H1 (cell line): ENCODE data around the gene ARHGEF28. TPM values are rescaled to one million over a fixed set of nuclear protein-coding genes. Genes with fewer than 3 reads are reported as not detected.

Experiments used
- CTCF ChIA-PET: fragments of 300-600 bp; sonication (Branson Sonifier 250); formaldehyde crosslinking; loops from one replicate; lab custom pipeline; 2021; ENCODE audit not compliant: partially characterized antibody; lab: Charles Lee
- POLR2A ChIA-PET: fragments of 300-600 bp; sonication (Branson Sonifier 250); formaldehyde crosslinking; loops from one replicate; lab custom pipeline; 2021; ENCODE audit warnings: inconsistent platforms; ENCODE audit not compliant: partially characterized antibody; lab: Charles Lee
- DNase-seq, 2 experiments: peaks; one replicate each; pipeline versions ENCODE4 v3.0.0 to v3.0.0-alpha.2; 2010 to 2022; ENCODE audit warnings: low spot score in 2 of 2, low read depth in 1 of 2, mixed read lengths in 1 of 2
- FAIRE-seq: peaks from 2 replicates; lab custom pipeline; 2011; peaks lifted over from hg19 to GRCh38; lab: Jason Lieb, UNC
- H2AFZ ChIP-seq: 2 replicates; pipeline ENCODE4 v1.8.1; 2012; ENCODE audit warnings: low read length, inconsistent platforms
- H2AK5ac ChIP-seq: 2 replicates; pipeline ENCODE4 v1.6.1; 2013; ENCODE audit warnings: low read depth, low read length
- H2BK120ac ChIP-seq: replicated peaks from 2 replicates; pipeline ENCODE3; 2013; ENCODE audit warnings: low read depth, low read length, inconsistent platforms
- H2BK12ac ChIP-seq: 2 replicates; pipeline ENCODE4 v1.6.1; 2013; ENCODE audit warnings: low read depth, low read length
- H2BK15ac ChIP-seq: 2 replicates; pipeline ENCODE4 v1.6.1; 2013; ENCODE audit warnings: low read length
- H2BK20ac ChIP-seq: 2 replicates; pipeline ENCODE4 v1.6.1; 2013; ENCODE audit warnings: low read length
- H2BK5ac ChIP-seq: 2 replicates; pipeline ENCODE4 v1.6.1; 2013; ENCODE audit warnings: low read depth, low read length
- H3K14ac ChIP-seq: 2 replicates; pipeline ENCODE4 v1.6.1; 2013; ENCODE audit warnings: inconsistent platforms; ENCODE audit not compliant: insufficient read length
- H3K18ac ChIP-seq: 2 replicates; pipeline ENCODE4 v1.6.1; 2013; ENCODE audit warnings: low read length; ENCODE audit errors: extremely low read depth
- H3K23ac ChIP-seq: 2 replicates; pipeline ENCODE4 v1.6.1; 2013; ENCODE audit warnings: inconsistent platforms; ENCODE audit not compliant: insufficient read length
- H3K23me2 ChIP-seq: 2 replicates; pipeline ENCODE4 v1.6.1; 2013; ENCODE audit warnings: low read depth, low read length
- H3K27ac ChIP-seq: 2 replicates; pipeline ENCODE4 v1.6.1; 2011; ENCODE audit warnings: low read depth, low read length, inconsistent platforms
- H3K27me3 ChIP-seq, 4 experiments: replicated peaks in 1 of 4; 1 replicate in 1 of 4; 2 replicates in 3 of 4; pipeline versions ENCODE4 v1.6.1 to v1.8.1; 2011 to 2013; ENCODE audit warnings: low read length in 3 of 4, mild to moderate bottlenecking in 3 of 4, inconsistent platforms in 2 of 4, mixed read lengths in 2 of 4, moderate library complexity in 1 of 4; ENCODE audit not compliant: control insufficient read depth in 3 of 4, insufficient read depth in 3 of 4; ENCODE audit errors: extremely low read depth in 1 of 4
- H3K36me3 ChIP-seq, 4 experiments: 2 replicates each; pipeline versions ENCODE4 v1.6.1 to v1.8.1; 2011 to 2013; ENCODE audit warnings: mild to moderate bottlenecking in 4 of 4, low read length in 3 of 4, moderate library complexity in 2 of 4, control low read depth in 1 of 4, inconsistent platforms in 1 of 4; ENCODE audit not compliant: insufficient read depth in 4 of 4, control insufficient read depth in 2 of 4
- H3K4ac ChIP-seq: replicated peaks from 2 replicates; pipeline ENCODE3; 2013; ENCODE audit warnings: low read length, low read depth, mixed read lengths, inconsistent platforms; ENCODE audit not compliant: insufficient read length
- H3K4me1 ChIP-seq, 4 experiments: replicated peaks in 1 of 4; 1 replicate in 1 of 4; 2 replicates in 3 of 4; pipeline versions ENCODE4 v1.6.1 to v1.8.1; 2011 to 2013; ENCODE audit warnings: low read length in 3 of 4, inconsistent platforms in 2 of 4, mixed read lengths in 1 of 4; ENCODE audit not compliant: insufficient read depth in 4 of 4, control insufficient read depth in 3 of 4
- H3K4me2 ChIP-seq, 2 experiments: 2 replicates each; pipeline versions ENCODE4 v1.6.1 to v1.8.1; 2011 to 2013; ENCODE audit warnings: low read depth in 2 of 2, low read length in 2 of 2, control low read depth in 1 of 2, inconsistent platforms in 1 of 2, mild to moderate bottlenecking in 1 of 2; ENCODE audit not compliant: insufficient read depth in 1 of 2
- H3K4me3 ChIP-seq, 4 experiments: fragments of 200-600, 300-600 bp in 1 of 4; sonication (generic), shearing (Covaris generic), sonication (Bioruptor Twin) in 1 of 4; 2 replicates each; pipeline versions ENCODE4 v1.5.1 to v1.8.1; 2011 to 2016; ENCODE audit warnings: low read length in 4 of 4, low read depth in 3 of 4, control low read depth in 2 of 4, inconsistent platforms in 2 of 4, mild to moderate bottlenecking in 2 of 4, mixed read lengths in 1 of 4, moderate library complexity in 1 of 4; ENCODE audit not compliant: insufficient read depth in 2 of 4; ENCODE audit errors: extremely low read depth in 1 of 4
- H3K56ac ChIP-seq: replicated peaks from 2 replicates; pipeline ENCODE3; 2013; ENCODE audit warnings: low read depth, mild to moderate bottlenecking, mixed read lengths, low read length, inconsistent platforms; ENCODE audit not compliant: insufficient read length
- H3K79me1 ChIP-seq: 2 replicates; pipeline ENCODE4 v1.6.1; 2013; ENCODE audit warnings: low read depth, low read length, control low read depth
- H3K79me2 ChIP-seq, 2 experiments: 2 replicates each; pipeline versions ENCODE4 v1.6.1 to v1.8.1; 2012 to 2013; ENCODE audit warnings: low read length in 2 of 2, mild to moderate bottlenecking in 2 of 2, inconsistent platforms in 1 of 2; ENCODE audit not compliant: insufficient read depth in 2 of 2, control insufficient read depth in 1 of 2
- H3K9ac ChIP-seq, 4 experiments: replicated peaks in 1 of 4; 1 replicate in 1 of 4; 2 replicates in 3 of 4; pipeline versions ENCODE4 v1.6.1 to v1.8.1; 2011 to 2013; ENCODE audit warnings: low read depth in 3 of 4, low read length in 3 of 4, control low read depth in 2 of 4, mild to moderate bottlenecking in 2 of 4, moderate library complexity in 2 of 4, inconsistent platforms in 1 of 4; ENCODE audit errors: extremely low read depth in 1 of 4
- H3K9me3 ChIP-seq, 2 experiments: 2 replicates each; pipeline versions ENCODE4 v1.6.1 to v1.8.1; 2012 to 2013; ENCODE audit warnings: mild to moderate bottlenecking in 2 of 2, moderate library complexity in 2 of 2, control low read depth in 1 of 2, inconsistent platforms in 1 of 2, low read depth in 1 of 2, low read length in 1 of 2, mixed read lengths in 1 of 2; ENCODE audit not compliant: insufficient read depth in 2 of 2
- H4K20me1 ChIP-seq, 2 experiments: replicated peaks in 1 of 2; 2 replicates each; pipeline versions ENCODE3 to v1.8.1; 2011 to 2013; ENCODE audit warnings: inconsistent platforms in 2 of 2, low read length in 2 of 2, mild to moderate bottlenecking in 1 of 2; ENCODE audit not compliant: insufficient read depth in 2 of 2, control insufficient read depth in 1 of 2
- H4K5ac ChIP-seq: 2 replicates; pipeline ENCODE4 v1.6.1; 2013; ENCODE audit warnings: low read length, low read depth, mixed read lengths, inconsistent platforms; ENCODE audit not compliant: insufficient read length
- H4K8ac ChIP-seq: 2 replicates; pipeline ENCODE4 v1.8.0; 2013; ENCODE audit warnings: mild to moderate bottlenecking, moderate library complexity, low read length, inconsistent platforms; ENCODE audit not compliant: insufficient read depth; ENCODE audit errors: extremely low read depth
- H4K91ac ChIP-seq: replicated peaks from 2 replicates; pipeline ENCODE3; 2013; ENCODE audit warnings: low read length, mixed read lengths, inconsistent platforms; ENCODE audit not compliant: insufficient read length
- E2F6 ChIP-seq: IDR thresholded peaks from 2 replicates; pipeline ENCODE4 v1.6.1; 2012; ENCODE audit warnings: inconsistent platforms
- PHF8 ChIP-seq: fragments of 200-600 bp; sonication (generic); conservative IDR thresholded peaks from 2 replicates; pipeline ENCODE4 v1.7.1; 2012; ENCODE audit warnings: low read depth, mild to moderate bottlenecking, inconsistent platforms, low read length, moderate library complexity
- SIRT6 ChIP-seq: IDR thresholded peaks from one replicate; pipeline ENCODE4 v1.7.1; 2012; ENCODE audit warnings: low read length, inconsistent platforms
- SIX5 ChIP-seq: IDR thresholded peaks from 2 replicates; pipeline ENCODE4 v1.6.1; 2011; ENCODE audit warnings: mild to moderate bottlenecking, low read depth, low read length
- SRF ChIP-seq: IDR thresholded peaks from 2 replicates; pipeline ENCODE4 v1.6.1; 2011; ENCODE audit warnings: mild to moderate bottlenecking, low read depth, low read length, moderate library complexity
- TBP ChIP-seq: IDR thresholded peaks from 2 replicates; pipeline ENCODE4 v1.6.1; 2011; ENCODE audit warnings: low read depth, low read length, improper control_type of control experiment
- WGBS, 2 experiments: shearing (Covaris generic) in 1 of 2; methylation state at CpG; one replicate each; pipeline versions ENCODE4 v1.1.6 to v1.1.7; 2013 to 2015; ENCODE audit warnings: low lambda C conversion rate in 2 of 2, mixed read lengths in 2 of 2, inconsistent platforms in 1 of 2, low coverage in 1 of 2, missing lambda C conversion rate in 1 of 2; ENCODE audit not compliant: insufficient replicate concordance in 2 of 2, insufficient coverage in 1 of 2, insufficient read length in 1 of 2; ENCODE audit errors: extremely low coverage in 1 of 2, missing lambda C conversion rate in 1 of 2; 5-methylcytosine and 5-hydroxymethylcytosine counted together
- polyA plus RNA-seq, 7 experiments: library from polyadenylated mRNA; depleted of rRNA in 3 of 7; stranded (reverse) in 5 of 7; unstranded in 2 of 7; fragments of >200 nt in 5 of 7; fragments of 200-250 nt in 2 of 7; gene quantifications; 1 replicate in 5 of 7; 2 replicates in 1 of 7; 4 replicates in 1 of 7; pipeline versions ENCODE4 v1.2.1 to v1.2.3, GENCODE V29; 2011 to 2013; ENCODE audit warnings: missing spikeins in 2 of 7, mixed read lengths in 2 of 7
- total RNA-seq: library from RNA; stranded (reverse); fragmentation: NEBNext Ultra II Directional; extraction: Animal tissue kit (Norgen Biotek cat#: 25700); gene quantifications from 2 replicates; pipeline ENCODE4 v1.2.1, GENCODE V29; 2021
- TF ChIP-seq, protein P1 (sequence below): IDR thresholded peaks from 2 replicates; pipeline ENCODE4 v1.6.1; 2012; ENCODE audit warnings: inconsistent platforms

The ARHGEF28 gene
- total and polyA plus RNA-seq, 2 of the 8 experiments (the other 6 are each of a cell fraction or from before 2014, with no cell fraction given), result 0.33 to 1.0 TPM

DNA sequence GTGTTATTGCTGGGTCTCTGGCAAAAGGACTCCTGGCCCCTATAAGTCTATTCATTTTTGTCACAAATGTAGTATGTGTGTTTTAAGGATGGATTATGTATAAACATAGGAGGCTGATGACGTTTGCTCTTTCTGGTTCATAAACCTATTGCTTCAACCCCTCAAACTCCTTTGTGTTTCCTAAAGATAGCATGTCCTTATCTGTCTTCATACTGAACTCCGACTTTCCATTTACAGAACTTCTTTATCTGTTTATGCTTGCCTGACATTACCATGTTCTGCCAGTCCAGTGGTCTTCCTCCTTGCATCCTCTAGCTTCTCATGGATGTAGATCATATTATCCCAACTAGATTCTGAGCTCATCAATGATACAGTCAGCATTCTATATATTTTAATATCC lies 46.1 kb downstream of the ARHGEF28 start:
- H3K27me3 ChIP-seq, result no peaks in the 10 kb centered on the region
- H3K4me2 ChIP-seq, result no peak overlapping the region
- H3K79me1 ChIP-seq, result no peaks in the 10 kb centered on the region
- CTCF ChIA-PET, result interaction anchor here (2.5 kb wide), 2 partner anchors 21 to 75 kb away, joined by 10 read pairs; no protein-coding TSS in a partner anchor
- H2AK5ac ChIP-seq, result no peak overlapping the region
- no peak overlapping the region for H2BK12ac ChIP-seq
- no peak overlapping the region for H3K4me3 ChIP-seq
- H2BK15ac ChIP-seq, result no peak overlapping the region
- no peak for TF ChIP-seq SRF
- TF ChIP-seq TBP, result no peak
- TF ChIP-seq SIRT6, result no peak
- no peak for TF ChIP-seq SIX5
- no peak for TF ChIP-seq PHF8
- TF ChIP-seq, protein P1, sequence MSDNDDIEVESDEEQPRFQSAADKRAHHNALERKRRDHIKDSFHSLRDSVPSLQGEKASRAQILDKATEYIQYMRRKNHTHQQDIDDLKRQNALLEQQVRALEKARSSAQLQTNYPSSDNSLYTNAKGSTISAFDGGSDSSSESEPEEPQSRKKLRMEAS, result no peak
- no peak for TF ChIP-seq E2F6
- no peak overlapping the region for H4K8ac ChIP-seq
- H3K23me2 ChIP-seq, result no peaks in the 10 kb centered on the region
- H3K18ac ChIP-seq, result no peak overlapping the region
- no peak overlapping the region for H3K23ac ChIP-seq
- no peak overlapping the region for H4K5ac ChIP-seq
- no peaks in the 10 kb centered on the region for H3K79me2 ChIP-seq
- no peaks in the 10 kb centered on the region for H3K9me3 ChIP-seq
- H3K14ac ChIP-seq, result no peak overlapping the region
- no peak overlapping the region for H2AFZ ChIP-seq
- no peak overlapping the region for H3K9ac ChIP-seq
- no peak overlapping the region for H2BK20ac ChIP-seq
- no peak overlapping the region for H3K27ac ChIP-seq
- no peak overlapping the region for H3K56ac ChIP-seq
- DNase-seq (no peak), FAIRE-seq (no peak)
- no peaks in the 10 kb centered on the region; a peak in 1 of 7 replicates for H3K4me1 ChIP-seq
- no peak overlapping the region for H3K4ac ChIP-seq
- POLR2A ChIA-PET, result no interaction called here
- WGBS, 2 experiments, result 83% methylated on average over 2 of the region's 2 CpGs; no CpG with 5 or more reads in 1 of the 2 experiments
- H2BK120ac ChIP-seq, result no peak overlapping the region
- H2BK5ac ChIP-seq, result no peak overlapping the region
- no peaks in the 10 kb centered on the region for H3K36me3 ChIP-seq
- H4K20me1 ChIP-seq, result no peaks in the 10 kb centered on the region
- no peak overlapping the region for H4K91ac ChIP-seq
